AG04450 (cell line): ENCODE measurements around the gene NFATC4. TPM values are rescaled to one million over a fixed set of nuclear protein-coding genes. Genes with fewer than 3 reads are reported as not detected.
A peak's percentile ranks its signal among the peaks of the same experiment; 100 is the strongest.
"Not testable (repeated sequence)": the region's sequence is repeated elsewhere in the genome, so short reads cannot be mapped to it uniquely, and the experiment has no call there.

Source experiments
- CTCF ChIA-PET: fragments of 300-600, 350-600 bp; formaldehyde crosslinking; extraction: SDS; loops from one replicate; lab custom pipeline; 2022; ENCODE audit warnings: antibody characterized with exemption, inconsistent platforms; lab: Charles Lee
- POLR2A ChIA-PET: fragments of 350-600 bp; formaldehyde crosslinking; extraction: SDS; loops from one replicate; lab custom pipeline; 2021; ENCODE audit warnings: antibody characterized with exemption, inconsistent platforms; lab: Yijun Ruan, JAX
- DNase-seq: peaks from one replicate; pipeline ENCODE4 v3.0.0-alpha.2; 2011; ENCODE audit warnings: low read depth, low spot score
- H3K27ac ChIP-seq: one replicate; pipeline ENCODE4 v1.5.1; 2012; ENCODE audit warnings: low read depth, low read length, control low read depth
- H3K27me3 ChIP-seq: one replicate; pipeline ENCODE4 v1.6.0; 2012; ENCODE audit warnings: low read length; ENCODE audit not compliant: control insufficient read depth, insufficient read depth
- H3K4me3 ChIP-seq: 2 replicates; pipeline ENCODE4 v1.5.1; 2011; ENCODE audit warnings: mild to moderate bottlenecking, low read depth, low read length, control low read depth
- H3K9me3 ChIP-seq: 2 replicates; pipeline ENCODE4 v1.5.1; 2012; ENCODE audit warnings: low read length; ENCODE audit not compliant: control insufficient read depth, insufficient read depth
- CTCF ChIP-seq: IDR thresholded peaks from 2 replicates; pipeline ENCODE4 v1.5.1; 2011; ENCODE audit warnings: low read depth, low read length, control low read depth, inconsistent platforms
- polyA plus RNA-seq: library from polyadenylated mRNA; depleted of rRNA; stranded (reverse); fragments of >200 nt; gene quantifications from 2 replicates; pipeline ENCODE4 v1.2.3, GENCODE V29; 2011

NFATC4 gene
- polyA plus RNA-seq, 1 experiment: 42.0 TPM

- peak; percentile 36 for TF ChIP-seq CTCF
- H3K4me3 ChIP-seq, H3K27ac ChIP-seq, H3K9me3 ChIP-seq, POLR2A ChIA-PET, DNase-seq: not testable (repeated sequence)
- H3K27me3 ChIP-seq: peaks cover 31% of the 10 kb centered on the region
- CTCF ChIA-PET: interaction anchor here (1.2 to 21.9 kb wide), 4 partner anchors 19 to 114 kb away, joined by 5 to 712 read pairs (median 18); partner anchors contain the start of genes CBLN3, CIDEB and KHNYN
Observed at GRCh38 chr14:24327914-24328313, 40.1 kb upstream of the NFATC4 start.

- TF ChIP-seq CTCF: no peak
- Histone ChIP-seq H3K27me3 (peaks cover 33% of the 10 kb centered on the region), H3K9me3 (no peaks in the 10 kb centered on the region; the same call in 1 of the 2 replicates), H3K27ac (no peak overlapping the region), H3K4me3 (no peak overlapping the region)
- no peak for DNase-seq
- POLR2A ChIA-PET: interaction anchor here (0.6 kb wide), 2 partner anchors 26 to 101 kb away, joined by 4 read pairs; partner anchors contain the start of gene KHNYN
- CTCF ChIA-PET: interaction anchor here (0.8 to 21.9 kb wide), 5 partner anchors 22 to 112 kb away, joined by 4 to 712 read pairs (median 5); partner anchors contain the start of genes CBLN3, CIDEB and KHNYN
Observed at GRCh38 chr14:24329073-24329663, 38.8 kb upstream of the NFATC4 start.

GRCh38 chr14:24329736-24330135, 38.2 kb upstream of the NFATC4 start:
- H3K9me3 ChIP-seq: no peaks in the 10 kb centered on the region; the same call in 1 of the 2 replicates
- no peak overlapping the region for H3K4me3 ChIP-seq
- H3K27ac ChIP-seq: no peak overlapping the region
- CTCF ChIA-PET: interaction anchor here (4.3 to 21.9 kb wide), 3 partner anchors 22 to 104 kb away, joined by 29 to 712 read pairs (median 65); partner anchors contain the start of genes CBLN3, CIDEB and KHNYN
- H3K27me3 ChIP-seq: peaks cover 34% of the 10 kb centered on the region
- no peak for TF ChIP-seq CTCF
- DNase-seq: no peak
- POLR2A ChIA-PET: no interaction called here

GRCh38 chr14:24330973-24331674, 36.9 kb upstream of the NFATC4 start:
- Histone ChIP-seq H3K9me3 (no peaks in the 10 kb centered on the region; the same call in 1 of the 2 replicates), H3K27me3 (peaks cover 41% of the 10 kb centered on the region), H3K4me3 (no peak overlapping the region), H3K27ac (no peak overlapping the region)
- DNase-seq: no peak
- no peak for TF ChIP-seq CTCF
- ChIA-PET POLR2A (interaction anchor here (0.6 kb wide), 1 partner anchor 85 kb away, joined by 7 read pairs; no protein-coding TSS in a partner anchor), CTCF (interaction anchor here (1.5 to 21.9 kb wide), 6 partner anchors 22 to 102 kb away, joined by 5 to 712 read pairs (median 43); partner anchors contain the start of genes CBLN3, CIDEB, KHNYN and LTB4R2)
